Measurements from ENCODE around the gene PRSS38. TPM values are rescaled to one million over a fixed set of nuclear protein-coding genes. Genes with fewer than 3 reads are reported as not detected.

The PRSS38 gene
- total and polyA plus RNA-seq, 2 donors (not counting 3 experiments of a cell fraction or from before 2014, with no cell fraction given): not detected

- CTCF ChIA-PET: no interaction called here
- no peak overlapping the region for H3K9ac ChIP-seq (replicated peaks; ENCODE audit: extremely low read depth, insufficient read depth, low read length)
- H3K27me3 ChIP-seq (ENCODE audit: control insufficient read depth in 2 of 2, insufficient read depth in 2 of 2, low read length in 2 of 2): peaks cover 3 to 11% of the 10 kb centered on the region in 2 experiments
- H4K20me1 ChIP-seq (replicated peaks; ENCODE audit: control insufficient read depth, extremely low read depth, insufficient read depth, low read length): no peaks in the 10 kb centered on the region
- H3K79me2 ChIP-seq (ENCODE audit: control insufficient read depth, insufficient read depth, low read length): no peaks in the 10 kb centered on the region
- H3K4me2 ChIP-seq (ENCODE audit: insufficient read depth, low read length): no peak overlapping the region
- no peak overlapping the region for H3K27ac ChIP-seq (ENCODE audit: insufficient read depth, low read depth, low read length)
- intact Hi-C loops (cut with micrococcal nuclease) (no loop called here), dilution Hi-C loops (cut with MboI; ENCODE audit: extremely low pct_ligation_motif_present, low sequenced_read_pairs) (no loop called here)
- H3K36me3 ChIP-seq (ENCODE audit: control insufficient read depth in 2 of 2, extremely low read depth in 1 of 2, insufficient read depth in 2 of 2, low read length in 2 of 2): no peaks in the 10 kb centered on the region
- no peaks in the 10 kb centered on the region for H3K9me3 ChIP-seq (replicated peaks; ENCODE audit: control insufficient read depth, insufficient read depth, low read length)
- BruUV-seq (replicated peaks): no TSS peak
- POLR2A ChIA-PET: no interaction called here
- FAIRE-seq (no peak), DNase-seq (ENCODE audit: low read depth, low spot score) (no peak)
- H3K4me1 ChIP-seq (ENCODE audit: control insufficient read depth, extremely low read depth, insufficient read depth, low read length): no peaks in the 10 kb centered on the region
- TF ChIP-seq JUN (IDR thresholded peaks at IDR 0.05; ENCODE audit: borderline replicate concordance, insufficient read depth, insufficient read length, low read depth) (no peak), EZH2 (IDR thresholded peaks at IDR 0.05; ENCODE audit: borderline replicate concordance, low read depth, low read length, severe bottlenecking) (no peak), POLR2AphosphoS5 (IDR thresholded peaks at IDR 0.05; ENCODE audit: insufficient read depth, low read depth, low read length) (no peak), CTCF (IDR thresholded peaks at IDR 0.05; ENCODE audit: extremely low read depth in 1 of 2, insufficient read depth in 1 of 2, low read depth in 1 of 2, low read length in 2 of 2) (no peak), MAX (IDR thresholded peaks at IDR 0.05; ENCODE audit: insufficient read depth, insufficient read length) (no peak), GATA2 (IDR thresholded peaks at IDR 0.05; ENCODE audit: insufficient read depth, insufficient read length, low read depth, low read length) (no peak), POLR2A (IDR thresholded peaks at IDR 0.05; ENCODE audit: low read depth, low read length) (no peak), MYC (IDR thresholded peaks at IDR 0.05; ENCODE audit: low read depth, low read length) (no peak), FOS (IDR thresholded peaks at IDR 0.05; ENCODE audit: borderline replicate concordance, insufficient read depth, low read length) (no peak)
- no peaks in the 10 kb centered on the region for H3K9me1 ChIP-seq (replicated peaks; ENCODE audit: control insufficient read depth, extremely low read depth, insufficient read depth, low read length)
- no peak overlapping the region for H2AFZ ChIP-seq (ENCODE audit: low read depth, low read length)
- no peak overlapping the region for H3K4me3 ChIP-seq (replicated peaks in 1 of 3; ENCODE audit: insufficient read depth in 1 of 3, low read depth in 1 of 3, low read length in 3 of 3)
Measured at GRCh38 chr1:227808566-227808965, 6.9 kb upstream of the PRSS38 start.
